ENCODE data around the gene SYTL3.
"Not testable (repeated sequence)": the region's sequence is repeated elsewhere in the genome, so short reads cannot be mapped to it uniquely, and the experiment has no call there.

SYTL3 gene

GRCh38 chr6:158780988-158781691 is 131.3 kb downstream of the SYTL3 start:
- DNase-seq (ENCODE audit: insufficient read length) (no peak), FAIRE-seq (no peak)
- TF ChIP-seq TAF1 (IDR thresholded peaks at IDR 0.05; ENCODE audit: borderline replicate concordance, low read depth, low read length) (no peak), POLR2A (IDR thresholded peaks at IDR 0.05; ENCODE audit: low read depth, low read length) (no peak), POLR2AphosphoS5 (IDR thresholded peaks at IDR 0.05; ENCODE audit: low read depth, low read length) (no peak; the same call in 1 of the 2 replicates)

DNA sequence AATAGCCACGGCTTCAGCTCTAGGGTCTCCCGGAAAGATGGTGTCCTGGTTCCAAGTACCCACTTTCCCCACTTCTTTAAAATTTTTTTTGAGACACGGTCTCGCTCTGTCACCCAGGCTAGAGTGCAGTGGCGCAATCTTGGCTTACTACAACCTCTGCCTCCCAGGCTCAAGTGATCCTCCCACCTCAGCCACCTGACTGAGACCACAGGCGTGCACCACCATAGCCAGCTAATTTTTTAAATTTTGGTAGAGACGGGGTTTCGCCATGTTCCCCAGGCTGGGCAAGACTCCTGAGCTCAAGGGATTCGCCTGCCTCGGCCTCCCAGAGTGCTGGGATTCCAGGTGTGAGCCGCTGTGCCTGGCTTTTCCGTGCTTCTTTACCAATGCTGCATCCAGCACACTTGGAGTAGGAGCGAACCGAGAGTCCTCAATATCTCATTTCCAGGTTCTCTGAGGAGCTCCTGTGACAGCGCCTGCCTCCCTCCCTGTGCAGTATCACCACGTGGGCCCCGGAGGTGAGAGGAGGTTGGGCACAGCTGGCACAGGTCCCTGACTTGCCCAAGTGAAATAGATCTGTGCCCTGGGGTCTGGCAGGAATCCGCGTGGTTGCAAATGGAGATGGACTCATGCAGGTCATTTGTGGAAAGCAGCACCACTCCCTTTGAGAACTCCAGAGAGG is 132.0 kb downstream of the SYTL3 start:
- DNase-seq (ENCODE audit: insufficient read length): no peak
- TF ChIP-seq POLR2A (IDR thresholded peaks at IDR 0.05; ENCODE audit: low read depth, low read length): no peak

GRCh38 chr6:158782432-158783166 is 132.7 kb downstream of the SYTL3 start:
- TF ChIP-seq POLR2A (IDR thresholded peaks at IDR 0.05; ENCODE audit: low read depth, low read length) (no peak), TAF1 (IDR thresholded peaks at IDR 0.05; ENCODE audit: borderline replicate concordance, low read depth, low read length) (no peak), POLR2AphosphoS5 (IDR thresholded peaks at IDR 0.05; ENCODE audit: low read depth, low read length) (no peak)
- DNase-seq (ENCODE audit: insufficient read length) (no peak), FAIRE-seq (no peak)

More for the DNA sequence above, 132.0 kb downstream of the SYTL3 start:
- FAIRE-seq: no peak

DNA sequence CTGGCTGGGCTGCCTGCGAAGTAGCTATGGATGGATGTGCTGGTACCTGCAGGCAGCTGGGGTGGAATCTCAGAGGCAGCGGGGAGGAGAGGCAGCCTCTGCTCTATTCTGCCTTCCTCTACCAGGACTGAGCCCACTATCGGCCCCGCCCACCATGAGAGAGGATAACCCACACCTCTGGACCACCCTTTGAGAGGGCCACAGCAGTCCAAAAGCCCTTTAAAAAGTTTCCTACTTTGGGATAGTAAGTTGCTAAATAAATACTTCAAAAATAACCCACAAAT is 133.3 kb downstream of the SYTL3 start:
- FAIRE-seq: no peak
- no peak for TF ChIP-seq TAF1 (IDR thresholded peaks at IDR 0.05; ENCODE audit: borderline replicate concordance, low read depth, low read length)
- TF ChIP-seq POLR2A (IDR thresholded peaks at IDR 0.05; ENCODE audit: low read depth, low read length): no peak
- no peak for TF ChIP-seq POLR2AphosphoS5 (IDR thresholded peaks at IDR 0.05; ENCODE audit: low read depth, low read length)

DNA sequence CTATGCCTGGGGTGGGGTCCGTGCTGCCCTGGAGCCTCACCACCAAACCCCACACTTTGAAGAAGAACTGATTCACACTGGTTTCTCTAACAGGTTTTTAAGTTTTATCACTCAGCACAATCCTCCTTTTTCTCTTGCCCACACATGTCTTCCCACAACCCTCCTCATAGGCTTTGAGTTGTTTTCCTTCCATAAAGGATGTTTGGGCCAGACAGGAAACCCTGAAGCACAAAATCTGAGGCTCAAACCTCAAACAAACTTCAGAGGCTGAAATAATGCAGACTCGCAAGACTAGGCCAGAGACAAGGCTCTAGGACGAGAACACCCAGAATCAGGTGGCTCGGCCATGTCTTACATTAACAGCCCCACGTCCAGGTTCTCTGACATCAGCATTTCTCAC is 134.0 kb downstream of the SYTL3 start:
- FAIRE-seq: no peak
- TF ChIP-seq POLR2AphosphoS5 (IDR thresholded peaks at IDR 0.05; ENCODE audit: low read depth, low read length): no peak
- DNase-seq (ENCODE audit: insufficient read length): no peak

More for the DNA sequence above, 133.3 kb downstream of the SYTL3 start:
- no peak for DNase-seq (ENCODE audit: insufficient read length)

DNA sequence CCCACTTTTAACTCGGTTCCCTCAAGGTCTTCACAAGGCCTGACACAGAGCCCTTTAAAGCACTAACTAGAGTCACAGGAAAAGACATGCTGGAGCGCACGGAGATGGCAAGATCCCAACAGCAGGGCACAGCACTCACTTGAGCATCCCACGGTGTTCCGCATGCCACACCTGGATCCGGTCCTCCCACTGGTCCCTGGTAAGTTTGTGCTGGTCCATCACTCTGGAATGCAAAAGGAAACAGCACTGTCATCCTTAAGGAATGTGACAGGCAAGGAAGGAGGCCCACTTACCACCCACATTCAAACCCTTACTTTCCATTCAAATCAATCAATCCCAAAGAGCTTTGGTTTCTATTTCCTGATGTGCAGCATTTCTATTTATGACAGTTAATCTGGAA is 134.7 kb downstream of the SYTL3 start:
- FAIRE-seq (peak; percentile 65), DNase-seq (ENCODE audit: insufficient read length) (no peak)
- TF ChIP-seq POLR2AphosphoS5 (IDR thresholded peaks at IDR 0.05; ENCODE audit: low read depth, low read length) (0 out of 2 replicates have a peak, but pooled peaks have one; percentile 16), POLR2A (IDR thresholded peaks at IDR 0.05; ENCODE audit: low read depth, low read length) (no peak)

DNA sequence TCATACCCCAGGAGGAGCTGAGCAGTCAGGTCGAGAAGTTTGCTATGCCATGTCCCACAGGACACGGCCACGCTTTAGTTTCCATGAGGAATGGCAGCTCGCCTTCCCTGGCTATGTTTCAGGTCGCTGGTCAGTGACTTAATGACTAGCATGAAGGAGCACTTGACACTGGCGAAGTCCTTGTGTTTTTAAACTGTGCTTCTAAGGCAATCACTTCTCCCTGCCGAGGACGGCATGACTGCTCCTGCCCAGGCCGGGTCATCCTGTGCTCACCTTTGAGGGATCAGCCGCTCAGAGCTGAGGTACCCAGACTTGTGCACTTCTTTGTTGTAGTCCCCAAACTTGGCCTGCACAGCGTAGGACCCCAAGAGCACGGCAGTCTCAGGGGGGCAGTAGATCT is 135.2 kb downstream of the SYTL3 start:
- FAIRE-seq (no peak), DNase-seq (ENCODE audit: insufficient read length) (no peak)
- TF ChIP-seq POLR2AphosphoS5 (IDR thresholded peaks at IDR 0.05; ENCODE audit: low read depth, low read length) (no peak), TAF1 (IDR thresholded peaks at IDR 0.05; ENCODE audit: borderline replicate concordance, low read depth, low read length) (no peak), POLR2A (IDR thresholded peaks at IDR 0.05; ENCODE audit: low read depth, low read length) (no peak)

DNA sequence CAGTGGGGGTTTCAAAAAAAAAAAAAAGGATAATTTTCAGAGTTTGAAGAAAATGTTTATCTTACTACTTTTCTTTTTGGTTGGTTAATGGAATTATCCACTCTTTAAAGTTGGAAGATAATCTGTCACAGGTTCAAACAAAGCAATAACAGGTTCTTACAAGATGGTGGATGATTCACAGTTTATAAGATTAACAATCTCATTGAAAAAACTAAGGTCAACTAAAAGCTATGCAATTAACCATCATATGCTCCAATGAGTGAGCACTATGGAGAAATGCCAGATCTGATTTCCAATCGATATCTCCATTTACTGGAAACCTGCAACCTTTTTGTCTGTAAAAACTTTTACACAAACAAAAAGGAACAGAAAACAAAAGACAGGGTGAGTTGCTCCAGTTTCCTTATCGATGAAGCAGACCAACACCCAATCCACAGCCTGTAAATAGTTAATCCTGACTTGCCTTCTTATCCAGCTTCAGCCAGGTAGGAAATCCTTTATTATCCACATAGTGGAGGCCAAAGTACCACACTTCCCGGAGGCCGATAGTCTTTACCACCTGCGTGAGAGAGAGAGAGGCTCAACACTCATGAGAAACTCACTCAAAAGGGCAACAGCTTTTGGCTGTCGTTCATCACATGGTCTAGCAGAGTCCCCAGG is 136.9 kb downstream of the SYTL3 start:
- DNase-seq (ENCODE audit: insufficient read length) (no peak), FAIRE-seq (no peak)
- TF ChIP-seq POLR2A (IDR thresholded peaks at IDR 0.05; ENCODE audit: low read depth, low read length) (no peak), TAF1 (IDR thresholded peaks at IDR 0.05; ENCODE audit: borderline replicate concordance, low read depth, low read length) (no peak), POLR2AphosphoS5 (IDR thresholded peaks at IDR 0.05; ENCODE audit: low read depth, low read length) (no peak)

DNA sequence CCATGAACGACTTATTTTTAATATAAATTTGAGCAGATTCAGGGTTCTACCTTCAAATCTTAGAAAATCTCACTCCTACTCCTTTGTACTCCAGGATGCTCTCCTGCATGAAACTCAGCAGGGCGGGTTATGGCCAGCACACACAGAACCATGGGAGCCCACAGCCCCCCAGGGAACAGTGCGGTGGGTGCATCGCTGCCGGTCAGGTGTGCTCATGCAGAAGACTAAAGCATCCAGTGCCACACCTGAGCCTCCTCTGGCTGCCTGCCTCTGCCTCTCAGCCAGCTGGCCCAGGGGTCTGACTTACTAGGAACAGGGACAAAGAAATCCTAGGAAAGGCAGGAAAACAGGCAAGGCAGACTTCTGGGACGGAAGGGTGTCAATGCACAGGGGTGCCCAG is 137.5 kb downstream of the SYTL3 start:
- FAIRE-seq (no peak), DNase-seq (ENCODE audit: insufficient read length) (no peak)
- TF ChIP-seq POLR2AphosphoS5 (IDR thresholded peaks at IDR 0.05; ENCODE audit: low read depth, low read length): 0 out of 2 replicates have a peak, but pooled peaks have one; percentile 42
- TF ChIP-seq POLR2A (IDR thresholded peaks at IDR 0.05; ENCODE audit: low read depth, low read length): no peak
- TF ChIP-seq TAF1 (IDR thresholded peaks at IDR 0.05; ENCODE audit: borderline replicate concordance, low read depth, low read length): no peak

DNA sequence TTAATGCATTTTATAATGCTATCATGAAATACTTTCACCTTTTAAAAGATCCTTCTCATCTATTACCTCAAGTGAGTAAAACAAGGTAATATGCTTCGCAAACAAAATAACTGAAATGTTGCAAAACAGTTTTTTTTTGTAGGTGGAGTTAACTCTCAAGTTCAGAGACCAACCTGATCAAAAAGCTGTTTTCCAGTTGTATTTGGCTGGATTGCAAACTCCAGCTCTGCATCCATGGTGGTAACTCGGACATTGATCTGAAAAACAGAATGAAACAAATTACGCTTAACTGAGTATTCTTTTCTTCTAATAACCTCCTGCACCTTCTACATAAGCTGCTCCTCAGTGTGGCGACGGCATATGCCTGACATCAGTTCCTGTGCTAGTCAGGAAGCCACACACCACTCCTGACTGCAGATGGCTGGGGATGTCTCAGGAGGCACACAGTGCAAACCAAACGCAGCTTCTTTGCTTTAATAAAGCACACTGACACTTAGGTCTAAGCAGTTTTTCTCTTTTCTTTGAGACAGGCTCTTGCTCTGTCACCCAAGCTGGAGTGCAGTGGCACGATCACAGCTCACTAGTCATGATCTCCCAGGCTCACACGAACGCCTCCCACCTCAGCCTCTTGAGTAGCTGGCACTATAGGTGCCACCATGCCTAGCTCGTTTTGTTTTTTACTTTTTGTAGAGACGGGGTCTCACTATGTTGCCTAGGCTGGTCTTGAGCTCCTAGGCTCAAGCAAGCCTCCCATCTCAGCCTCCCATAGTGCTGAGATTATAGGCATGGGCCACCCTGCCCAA is 139.5 kb downstream of the SYTL3 start:
- DNase-seq (ENCODE audit: insufficient read length) (no peak), FAIRE-seq (no peak)
- TF ChIP-seq TAF1 (IDR thresholded peaks at IDR 0.05; ENCODE audit: borderline replicate concordance, low read depth, low read length) (no peak), POLR2AphosphoS5 (IDR thresholded peaks at IDR 0.05; ENCODE audit: low read depth, low read length) (peak; percentile 22; the same call in 1 of the 2 replicates), POLR2A (IDR thresholded peaks at IDR 0.05; ENCODE audit: low read depth, low read length) (no peak)

DNA sequence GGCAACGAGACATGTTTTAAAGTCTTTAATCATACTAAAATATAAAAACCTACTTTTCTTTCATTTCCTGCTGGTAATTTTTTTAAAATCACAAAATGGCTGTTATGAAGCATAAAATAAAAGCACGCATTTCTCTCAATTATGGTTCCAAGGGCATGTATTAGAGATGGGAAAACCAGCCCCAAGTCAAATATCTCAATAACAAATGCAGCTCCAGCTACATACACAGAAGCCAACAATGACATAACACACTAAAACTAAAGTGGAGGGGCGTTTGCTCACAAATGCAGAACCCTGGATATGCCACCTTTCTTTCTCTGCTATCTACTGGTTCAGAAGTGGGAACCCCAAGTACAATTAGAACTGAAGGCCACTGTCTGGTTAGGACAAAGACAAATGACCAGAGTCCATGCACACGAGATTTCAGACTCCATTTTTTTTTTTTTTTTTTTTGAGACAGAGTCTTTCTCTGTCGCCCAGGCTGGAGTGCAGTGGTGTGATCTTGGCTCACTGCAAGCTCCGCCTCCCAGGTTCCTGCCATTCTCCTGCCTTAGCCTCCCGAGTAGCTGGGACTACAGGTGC is 141.5 kb downstream of the SYTL3 start:
- FAIRE-seq (no peak), DNase-seq (ENCODE audit: insufficient read length) (no peak)
- TF ChIP-seq POLR2AphosphoS5 (IDR thresholded peaks at IDR 0.05; ENCODE audit: low read depth, low read length) (no peak), POLR2A (IDR thresholded peaks at IDR 0.05; ENCODE audit: low read depth, low read length) (no peak)

GRCh38 chr6:158792505-158792904 is 142.7 kb downstream of the SYTL3 start:
- not testable (repeated sequence) for DNase-seq (ENCODE audit: insufficient read length); FAIRE-seq

Measured in GM12892 (cell line).